HEK293T (cell line): ENCODE results near the gene NOP10.

Experiments used
- ARNT ChIP-seq: fragments of 450-650 bp; IDR thresholded peaks from 2 replicates; pipeline ENCODE4 v1.6.1; 2017; ENCODE audit warnings: mild to moderate bottlenecking
- FOXK2 ChIP-seq: fragments of 450-650 bp; IDR thresholded peaks from 2 replicates; pipeline ENCODE4 v1.6.1; 2016; ENCODE audit warnings: mild to moderate bottlenecking
- HDGF ChIP-seq: fragments of 450-650 bp; IDR thresholded peaks from 2 replicates; pipeline ENCODE4 v1.6.1; 2017; ENCODE audit warnings: antibody characterized with exemption, borderline replicate concordance
- SUZ12 ChIP-seq: fragments of 450-650 bp; IDR thresholded peaks from 2 replicates; pipeline ENCODE4 v1.6.1; 2016; ENCODE audit warnings: mild to moderate bottlenecking
- TARDBP ChIP-seq: fragments of 450-650 bp; IDR thresholded peaks from 2 replicates; pipeline ENCODE4 v1.6.1; 2016
- ZNF384 ChIP-seq: fragments of 450-650 bp; IDR thresholded peaks from 2 replicates; pipeline ENCODE4 v1.6.1; 2016

DNA sequence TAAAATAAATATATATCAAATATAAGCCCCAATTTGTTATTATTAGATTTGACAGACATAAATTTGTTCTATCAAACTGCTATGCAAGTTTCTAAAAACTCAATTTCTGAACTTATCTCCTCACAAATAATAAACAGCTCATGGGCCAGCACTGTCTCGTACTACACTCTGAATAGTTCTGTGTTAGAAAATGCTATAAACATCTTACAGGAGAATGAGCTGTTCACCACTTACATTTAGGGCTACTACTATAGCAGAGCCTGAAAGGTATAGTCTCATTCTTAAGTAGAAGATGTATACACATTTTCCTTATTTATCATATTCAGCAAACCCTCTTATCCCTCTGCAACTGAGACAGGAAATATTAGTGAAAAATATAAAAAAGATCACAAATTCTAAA lies 18.0 kb downstream of the NOP10 start:
- TF ChIP-seq TARDBP (no peak), ZNF384 (no peak), FOXK2 (no peak), SUZ12 (no peak), HDGF (no peak), ARNT (no peak)
